Hematopoietic multipotent progenitor cell (in vitro differentiated cells): Measurements from ENCODE around the gene RNF34. TPM values are rescaled to one million over a fixed set of nuclear protein-coding genes. Genes with fewer than 3 reads are reported as not detected.

Experiments
- DNase-seq, 3 donors: peaks; one replicate each; pipeline ENCODE4 v3.0.0-alpha.2; 2011 to 2015; ENCODE audit warnings: low read depth in 2 of 3, low spot score in 2 of 3
- total RNA-seq: library from RNA; depleted of rRNA; stranded (reverse); fragments of >200 nt; gene quantifications from one replicate; pipeline ENCODE4 v1.2.3, GENCODE V29; 2012

The RNF34 gene
- total RNA-seq, 1 donor = 53.1 TPM

- DNase-seq = peak in 2 of 3 donors; percentile 31 to 57
Measured at GRCh38 chr12:121388421-121388981, 11.4 kb upstream of the RNF34 start.

- DNase-seq = no peak
Measured at GRCh38 chr12:121390856-121391255, 9.1 kb upstream of the RNF34 start.

- peak in 2 of 3 donors; percentile 26 to 72 for DNase-seq
Measured at GRCh38 chr12:121391619-121392324, 8.1 kb upstream of the RNF34 start.

- DNase-seq = no peak
Measured at GRCh38 chr12:121392325-121392716, 7.6 kb upstream of the RNF34 start.

GRCh38 chr12:121397521-121397920, 2.4 kb upstream of the RNF34 start:
- DNase-seq = no peak

- no peak for DNase-seq
Measured at GRCh38 chr12:121398355-121398754, 1.6 kb upstream of the RNF34 start.

- DNase-seq = peak in 2 of 3 donors; percentile 34 to 51
Measured at GRCh38 chr12:121400332-121401139, 618 bp downstream of the RNF34 start.

- DNase-seq = no peak
Measured at GRCh38 chr12:121403721-121404120, 3.8 kb downstream of the RNF34 start.

- no peak for DNase-seq
Measured at GRCh38 chr12:121404734-121405133, 4.8 kb downstream of the RNF34 start.

GRCh38 chr12:121405211-121405610, 5.3 kb downstream of the RNF34 start:
- no peak for DNase-seq

GRCh38 chr12:121413917-121414316, 14.0 kb downstream of the RNF34 start:
- DNase-seq = no peak

GRCh38 chr12:121417847-121418246, 17.9 kb downstream of the RNF34 start:
- DNase-seq = no peak

- no peak for DNase-seq
Measured at GRCh38 chr12:121420109-121420508, 20.2 kb downstream of the RNF34 start.

- DNase-seq = no peak
Measured at GRCh38 chr12:121423253-121423652, 23.3 kb downstream of the RNF34 start.

- no peak for DNase-seq
Measured at GRCh38 chr12:121423682-121424623, 24.0 kb downstream of the RNF34 start.

GRCh38 chr12:121424624-121424975, 24.7 kb downstream of the RNF34 start:
- no peak for DNase-seq

- DNase-seq = no peak
Measured at GRCh38 chr12:121427556-121428050, 27.7 kb downstream of the RNF34 start.

- no peak for DNase-seq
Measured at GRCh38 chr12:121428883-121429282, 29.0 kb downstream of the RNF34 start.

- no peak for DNase-seq
Measured at GRCh38 chr12:121430833-121431415, 31.0 kb downstream of the RNF34 start.
